ENCODE measurements around the gene CTNNBIP1. TPM values are rescaled to one million over a fixed set of nuclear protein-coding genes. Genes with fewer than 3 reads are reported as not detected.

CTNNBIP1 gene
- total and polyA plus RNA-seq, 2 donors (not counting 3 experiments of a cell fraction or from before 2014, with no cell fraction given): 26.6 to 31.7 TPM

DNA sequence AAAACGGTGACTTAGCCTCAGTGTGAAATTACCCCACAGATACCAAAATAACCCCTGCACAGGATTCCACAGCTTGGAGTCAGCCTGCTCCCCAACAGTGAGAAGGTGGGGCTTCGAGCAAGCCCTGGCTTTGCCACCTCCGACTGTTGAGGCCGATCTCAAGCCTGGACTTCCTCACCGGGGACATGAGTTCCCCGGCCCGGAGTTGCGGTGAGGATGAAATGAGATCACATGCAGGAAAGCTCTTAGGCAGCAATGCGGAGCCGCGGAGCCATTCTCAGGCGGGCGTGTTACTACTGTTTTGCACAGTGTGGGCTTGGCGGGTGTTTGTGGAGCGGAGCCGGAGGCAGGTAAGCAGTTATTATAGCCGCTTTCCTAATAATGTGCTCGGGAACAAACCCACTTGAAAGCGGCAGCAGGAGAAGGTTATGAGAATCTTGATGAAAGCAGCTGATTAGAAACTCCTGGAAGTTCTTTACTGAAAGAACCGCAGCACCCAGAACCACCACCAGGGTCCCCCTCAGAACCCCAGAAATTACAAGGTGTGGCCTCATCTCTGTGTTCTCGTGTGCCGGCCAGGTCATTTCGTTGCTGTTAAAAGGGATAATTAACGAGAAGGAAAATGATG lies 82.4 kb downstream of the CTNNBIP1 start:
- Histone ChIP-seq H3K27ac (ENCODE audit: insufficient read depth, low read depth, low read length) (no peak overlapping the region), H3K27me3 (ENCODE audit: control insufficient read depth in 2 of 2, insufficient read depth in 2 of 2, low read length in 2 of 2) (peaks cover 0 to 2% of the 10 kb centered on the region in 2 experiments), H4K20me1 (replicated peaks; ENCODE audit: control insufficient read depth, extremely low read depth, insufficient read depth, low read length) (no peaks in the 10 kb centered on the region), H2AFZ (ENCODE audit: low read depth, low read length) (no peak overlapping the region), H3K4me1 (ENCODE audit: control insufficient read depth, extremely low read depth, insufficient read depth, low read length) (peaks cover 10% of the 10 kb centered on the region), H3K4me2 (ENCODE audit: insufficient read depth, low read length) (no peak overlapping the region), H3K4me3 (replicated peaks in 1 of 3; ENCODE audit: insufficient read depth in 1 of 3, low read depth in 1 of 3, low read length in 3 of 3) (no peak overlapping the region), H3K9me1 (replicated peaks; ENCODE audit: control insufficient read depth, extremely low read depth, insufficient read depth, low read length) (no peaks in the 10 kb centered on the region), H3K9ac (replicated peaks; ENCODE audit: extremely low read depth, insufficient read depth, low read length) (no peak overlapping the region), H3K36me3 (ENCODE audit: control insufficient read depth in 2 of 2, extremely low read depth in 1 of 2, insufficient read depth in 2 of 2, low read length in 2 of 2) (no peaks in the 10 kb centered on the region), H3K9me3 (replicated peaks; ENCODE audit: control insufficient read depth, insufficient read depth, low read length) (no peaks in the 10 kb centered on the region), H3K79me2 (ENCODE audit: control insufficient read depth, insufficient read depth, low read length) (peaks cover 5% of the 10 kb centered on the region)
- ChIA-PET POLR2A (no interaction called here), CTCF (interaction anchor here (1.1 to 1.9 kb wide), 5 partner anchors 9 to 39 kb away, joined by 3 to 7 read pairs (median 5); no protein-coding TSS in a partner anchor)
- FAIRE-seq (no peak), DNase-seq (ENCODE audit: low read depth, low spot score) (no peak)
- dilution Hi-C loops (cut with MboI; ENCODE audit: extremely low pct_ligation_motif_present, low sequenced_read_pairs) (no loop called here), intact Hi-C loops (cut with micrococcal nuclease) (no loop called here)
- no peak for TF ChIP-seq POLR2AphosphoS5 (IDR thresholded peaks at IDR 0.05; ENCODE audit: insufficient read depth, low read depth, low read length)
- TF ChIP-seq, protein P1, sequence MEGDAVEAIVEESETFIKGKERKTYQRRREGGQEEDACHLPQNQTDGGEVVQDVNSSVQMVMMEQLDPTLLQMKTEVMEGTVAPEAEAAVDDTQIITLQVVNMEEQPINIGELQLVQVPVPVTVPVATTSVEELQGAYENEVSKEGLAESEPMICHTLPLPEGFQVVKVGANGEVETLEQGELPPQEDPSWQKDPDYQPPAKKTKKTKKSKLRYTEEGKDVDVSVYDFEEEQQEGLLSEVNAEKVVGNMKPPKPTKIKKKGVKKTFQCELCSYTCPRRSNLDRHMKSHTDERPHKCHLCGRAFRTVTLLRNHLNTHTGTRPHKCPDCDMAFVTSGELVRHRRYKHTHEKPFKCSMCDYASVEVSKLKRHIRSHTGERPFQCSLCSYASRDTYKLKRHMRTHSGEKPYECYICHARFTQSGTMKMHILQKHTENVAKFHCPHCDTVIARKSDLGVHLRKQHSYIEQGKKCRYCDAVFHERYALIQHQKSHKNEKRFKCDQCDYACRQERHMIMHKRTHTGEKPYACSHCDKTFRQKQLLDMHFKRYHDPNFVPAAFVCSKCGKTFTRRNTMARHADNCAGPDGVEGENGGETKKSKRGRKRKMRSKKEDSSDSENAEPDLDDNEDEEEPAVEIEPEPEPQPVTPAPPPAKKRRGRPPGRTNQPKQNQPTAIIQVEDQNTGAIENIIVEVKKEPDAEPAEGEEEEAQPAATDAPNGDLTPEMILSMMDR (IDR thresholded peaks at IDR 0.05; ENCODE audit: extremely low read depth in 1 of 2, insufficient read depth in 1 of 2, low read depth in 1 of 2, low read length in 2 of 2): peak; percentile 18 to 37
- BruUV-seq (replicated peaks): no TSS peak

DNA sequence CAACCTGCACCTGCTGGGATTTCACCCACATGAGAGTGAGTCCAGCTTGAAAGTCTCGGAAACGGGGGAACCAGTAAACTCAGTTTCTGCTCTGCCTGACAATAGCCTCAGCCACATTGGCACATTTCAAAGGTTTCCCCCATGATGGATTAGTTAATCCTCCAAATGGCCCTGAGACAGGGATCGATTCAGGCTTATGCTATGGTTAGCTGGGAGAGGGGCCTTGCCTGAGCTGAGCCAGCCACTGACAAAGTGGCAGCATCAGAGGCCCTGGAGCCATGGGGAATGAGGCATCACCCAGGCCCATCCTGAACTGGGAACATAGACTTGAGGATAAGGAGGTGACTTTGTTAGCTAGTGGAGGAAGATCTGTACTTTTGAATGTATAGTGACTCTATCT lies 83.5 kb downstream of the CTNNBIP1 start:
- Histone ChIP-seq H4K20me1 (replicated peaks; ENCODE audit: control insufficient read depth, extremely low read depth, insufficient read depth, low read length) (no peaks in the 10 kb centered on the region), H3K79me2 (ENCODE audit: control insufficient read depth, insufficient read depth, low read length) (peaks cover 16% of the 10 kb centered on the region), H3K27me3 (ENCODE audit: control insufficient read depth in 2 of 2, insufficient read depth in 2 of 2, low read length in 2 of 2) (peaks cover 0 to 2% of the 10 kb centered on the region in 2 experiments), H3K4me3 (replicated peaks in 1 of 3; ENCODE audit: insufficient read depth in 1 of 3, low read depth in 1 of 3, low read length in 3 of 3) (no peak overlapping the region), H3K9me1 (replicated peaks; ENCODE audit: control insufficient read depth, extremely low read depth, insufficient read depth, low read length) (no peaks in the 10 kb centered on the region), H3K27ac (ENCODE audit: insufficient read depth, low read depth, low read length) (no peak overlapping the region), H3K36me3 (ENCODE audit: control insufficient read depth in 2 of 2, extremely low read depth in 1 of 2, insufficient read depth in 2 of 2, low read length in 2 of 2) (no peaks in the 10 kb centered on the region), H2AFZ (ENCODE audit: low read depth, low read length) (no peak overlapping the region), H3K4me1 (ENCODE audit: control insufficient read depth, extremely low read depth, insufficient read depth, low read length) (peaks cover 18% of the 10 kb centered on the region), H3K4me2 (ENCODE audit: insufficient read depth, low read length) (no peak overlapping the region), H3K9me3 (replicated peaks; ENCODE audit: control insufficient read depth, insufficient read depth, low read length) (no peaks in the 10 kb centered on the region), H3K9ac (replicated peaks; ENCODE audit: extremely low read depth, insufficient read depth, low read length) (no peak overlapping the region)
- ChIA-PET CTCF (interaction anchor here (0.7 to 1.9 kb wide), 7 partner anchors 10 to 42 kb away, joined by 3 to 7 read pairs (median 4); no protein-coding TSS in a partner anchor), POLR2A (no interaction called here)
- dilution Hi-C loops (cut with MboI; ENCODE audit: extremely low pct_ligation_motif_present, low sequenced_read_pairs) (no loop called here), intact Hi-C loops (cut with micrococcal nuclease) (no loop called here)
- DNase-seq (ENCODE audit: low read depth, low spot score): no peak
- FAIRE-seq: no peak
- TF ChIP-seq MYC (IDR thresholded peaks at IDR 0.05; ENCODE audit: low read depth, low read length): no peak
- TF ChIP-seq GATA2 (IDR thresholded peaks at IDR 0.05; ENCODE audit: insufficient read depth, insufficient read length, low read depth, low read length): no peak
- TF ChIP-seq, protein P2, sequence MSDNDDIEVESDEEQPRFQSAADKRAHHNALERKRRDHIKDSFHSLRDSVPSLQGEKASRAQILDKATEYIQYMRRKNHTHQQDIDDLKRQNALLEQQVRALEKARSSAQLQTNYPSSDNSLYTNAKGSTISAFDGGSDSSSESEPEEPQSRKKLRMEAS (IDR thresholded peaks at IDR 0.05; ENCODE audit: insufficient read depth, insufficient read length): no peak
- BruUV-seq (replicated peaks): no TSS peak
